ENCODE data around the gene H6PD.
"Not testable (repeated sequence)": the region's sequence is repeated elsewhere in the genome, so short reads cannot be mapped to it uniquely, and the experiment has no call there.

Gene H6PD

GRCh38 chr1:9280015-9280860 lies 45.7 kb downstream of the H6PD start:
- no peak for DNase-seq

- no peak for DNase-seq
Measured at GRCh38 chr1:9281071-9281827, 46.7 kb downstream of the H6PD start.

GRCh38 chr1:9281908-9282695 lies 47.5 kb downstream of the H6PD start:
- DNase-seq, result no peak

GRCh38 chr1:9282696-9282955 lies 48.1 kb downstream of the H6PD start:
- no peak for DNase-seq

GRCh38 chr1:9284061-9284460 lies 49.5 kb downstream of the H6PD start:
- no peak for DNase-seq

- no peak for DNase-seq
Measured at GRCh38 chr1:9286556-9286955, 52.0 kb downstream of the H6PD start.

- peak; percentile 80 for DNase-seq
Measured at GRCh38 chr1:9289090-9289534, 54.5 kb downstream of the H6PD start.

GRCh38 chr1:9289711-9290485 lies 55.3 kb downstream of the H6PD start:
- no peak for DNase-seq

- no peak for DNase-seq
Measured at GRCh38 chr1:9291914-9292360, 57.4 kb downstream of the H6PD start.

- DNase-seq, result no peak
Measured at GRCh38 chr1:9292361-9293240, 58.0 kb downstream of the H6PD start, which contains the start of gene SPSB1. Gene SPSB1, plus strand, starts transcription at chr1:9292894. Its CDS starts 62,998 bp downstream, at chr1:9355892.

- no peak for DNase-seq
Measured at GRCh38 chr1:9293241-9293532, 58.6 kb downstream of the H6PD start.

GRCh38 chr1:9293533-9294404 lies 59.2 kb downstream of the H6PD start:
- DNase-seq, result no peak

GRCh38 chr1:9294405-9294773 lies 59.8 kb downstream of the H6PD start:
- DNase-seq, result no peak

GRCh38 chr1:9294910-9295636 lies 60.5 kb downstream of the H6PD start:
- DNase-seq, result no peak

- no peak for DNase-seq
Measured at GRCh38 chr1:9295884-9296283, 61.3 kb downstream of the H6PD start.

GRCh38 chr1:9296850-9297249 lies 62.3 kb downstream of the H6PD start:
- DNase-seq, result no peak

- DNase-seq, result no peak
Measured at GRCh38 chr1:9297831-9298230, 63.3 kb downstream of the H6PD start.

GRCh38 chr1:9298282-9298681 lies 63.7 kb downstream of the H6PD start:
- no peak for DNase-seq

- not testable (repeated sequence) for DNase-seq
Measured at GRCh38 chr1:9299571-9300541, 65.3 kb downstream of the H6PD start.
